Mesodermal cell (in vitro differentiated cells): ENCODE data around the gene ZBTB24. TPM values are rescaled to one million over a fixed set of nuclear protein-coding genes. Genes with fewer than 3 reads are reported as not detected.
A peak's percentile ranks its signal among the peaks of the same experiment; 100 is the strongest.
"Not testable (repeated sequence)": the region's sequence is repeated elsewhere in the genome, so short reads cannot be mapped to it uniquely, and the experiment has no call there.

Experiments used
- H3K27ac ChIP-seq: 2 replicates; pipeline ENCODE4 v1.7.0; 2013; ENCODE audit warnings: mild to moderate bottlenecking, low read depth, low read length, moderate library complexity; ENCODE audit not compliant: severe bottlenecking
- H3K36me3 ChIP-seq: 2 replicates; pipeline ENCODE4 v1.7.1; 2013; ENCODE audit warnings: mild to moderate bottlenecking, low read length, moderate library complexity; ENCODE audit not compliant: control insufficient read depth, insufficient read depth
- H3K4me1 ChIP-seq: one replicate; pipeline ENCODE4 v1.7.1; 2013; ENCODE audit warnings: mild to moderate bottlenecking, low read length; ENCODE audit not compliant: insufficient read depth, control insufficient read depth, poor library complexity, severe bottlenecking
- H3K4me3 ChIP-seq: 2 replicates; pipeline ENCODE4 v1.7.0; 2013; ENCODE audit warnings: low read length, control low read depth, mild to moderate bottlenecking; ENCODE audit not compliant: insufficient read depth, poor library complexity, severe bottlenecking; ENCODE audit errors: extremely low read depth
- H3K9me3 ChIP-seq: 2 replicates; pipeline ENCODE4 v1.7.1; 2013; ENCODE audit warnings: mild to moderate bottlenecking, low read length, moderate library complexity; ENCODE audit not compliant: control insufficient read depth
- WGBS, 2 experiments: methylation state at CpG; one replicate each; pipeline ENCODE4 v1.1.5; 2013; ENCODE audit warnings: missing lambda C conversion rate in 2 of 2; ENCODE audit not compliant: insufficient coverage in 2 of 2; 5-methylcytosine and 5-hydroxymethylcytosine counted together
- polyA plus RNA-seq, 2 experiments: library from polyadenylated mRNA; stranded (reverse); fragments of 50-300 nt; gene quantifications; one replicate each; pipeline ENCODE4 v1.2.3, GENCODE V29; 2013

ZBTB24 gene
- polyA plus RNA-seq (2013, experiment 1 of 2), result 5.5 TPM
- polyA plus RNA-seq (2013, experiment 2 of 2), result 6.3 TPM

- Histone ChIP-seq H3K36me3 (peaks cover 30% of the 10 kb centered on the region), H3K4me1 (peaks cover 7% of the 10 kb centered on the region), H3K27ac (no peak within 1 kb of the TSS), H3K9me3 (no peaks in the 10 kb centered on the region), H3K4me3 (peak within 1 kb of the TSS; percentile 69)
- WGBS, 2 experiments, result 0% methylated on average over 33 to 43 of the region's 97 CpGs
Measured at GRCh38 chr6:109482905-109483734, at the start of gene ZBTB24. TSS of gene ZBTB24 (minus strand) at chr6:109483219. CDS start at chr6:109482026, 1,193 bp downstream.

GRCh38 chr6:109531446-109531845 is 48.4 kb upstream of the ZBTB24 start:
- Histone ChIP-seq H3K4me3 (no peak overlapping the region), H3K9me3 (no peaks in the 10 kb centered on the region), H3K4me1 (no peaks in the 10 kb centered on the region), H3K27ac (no peak overlapping the region), H3K36me3 (no peaks in the 10 kb centered on the region)
- 93 to 94% methylated on average over 3 to 4 of the region's 6 CpGs for WGBS, 2 experiments

- 84 to 89% methylated on average over 2 to 3 of the region's 3 CpGs for WGBS, 2 experiments
- Histone ChIP-seq H3K27ac (no peak overlapping the region), H3K36me3 (no peaks in the 10 kb centered on the region), H3K4me3 (no peak overlapping the region), H3K4me1 (no peaks in the 10 kb centered on the region), H3K9me3 (no peaks in the 10 kb centered on the region)
Measured at GRCh38 chr6:109527989-109528388, 45.0 kb upstream of the ZBTB24 start.

GRCh38 chr6:109526905-109527628 is 44.0 kb upstream of the ZBTB24 start:
- Histone ChIP-seq H3K4me1 (no peaks in the 10 kb centered on the region), H3K4me3 (no peak overlapping the region), H3K36me3 (no peaks in the 10 kb centered on the region), H3K27ac (no peak overlapping the region), H3K9me3 (no peaks in the 10 kb centered on the region)
- 33 to 51% methylated on average over 1 to 5 of the region's 7 CpGs for WGBS, 2 experiments

GRCh38 chr6:109524129-109524528 is 41.1 kb upstream of the ZBTB24 start:
- Histone ChIP-seq H3K4me1 (no peaks in the 10 kb centered on the region), H3K36me3 (no peaks in the 10 kb centered on the region), H3K27ac (no peak overlapping the region), H3K9me3 (no peaks in the 10 kb centered on the region), H3K4me3 (no peak overlapping the region)

GRCh38 chr6:109523478-109523877 is 40.5 kb upstream of the ZBTB24 start:
- Histone ChIP-seq H3K4me1 (no peaks in the 10 kb centered on the region), H3K27ac (no peak overlapping the region), H3K4me3 (no peak overlapping the region), H3K9me3 (no peaks in the 10 kb centered on the region), H3K36me3 (no peaks in the 10 kb centered on the region)
- 88 to 100% methylated on average over 2 of the region's 2 CpGs for WGBS, 2 experiments

- H3K27ac ChIP-seq, result no peak overlapping the region
- H3K4me3 ChIP-seq, result no peak overlapping the region
- 100% methylated on average over 1 of the region's 3 CpGs; no CpG with 5 or more reads in 1 of the 2 experiments for WGBS, 2 experiments
- H3K36me3 ChIP-seq, result no peaks in the 10 kb centered on the region
- H3K9me3 ChIP-seq, result no peaks in the 10 kb centered on the region
- H3K4me1 ChIP-seq, result no peaks in the 10 kb centered on the region
Measured at GRCh38 chr6:109521080-109521479, 38.1 kb upstream of the ZBTB24 start.

- H3K9me3 ChIP-seq, H3K4me1 ChIP-seq, H3K27ac ChIP-seq, H3K36me3 ChIP-seq, H3K4me3 ChIP-seq: not testable (repeated sequence)
Measured at GRCh38 chr6:109519647-109520046, 36.6 kb upstream of the ZBTB24 start.

GRCh38 chr6:109516929-109517328 is 33.9 kb upstream of the ZBTB24 start:
- H3K27ac ChIP-seq, result no peak overlapping the region
- no peaks in the 10 kb centered on the region for H3K9me3 ChIP-seq
- no peaks in the 10 kb centered on the region for H3K4me1 ChIP-seq
- WGBS, 2 experiments, result 83 to 95% methylated on average over 1 to 2 of the region's 3 CpGs
- no peaks in the 10 kb centered on the region for H3K36me3 ChIP-seq
- H3K4me3 ChIP-seq, result no peak overlapping the region

GRCh38 chr6:109515781-109516409 is 32.9 kb upstream of the ZBTB24 start:
- Histone ChIP-seq H3K4me3 (no peak overlapping the region), H3K9me3 (peaks cover 4% of the 10 kb centered on the region), H3K4me1 (no peaks in the 10 kb centered on the region), H3K27ac (no peak overlapping the region), H3K36me3 (no peaks in the 10 kb centered on the region)
- WGBS, 2 experiments, result 93 to 94% methylated on average over 2 of the region's 6 CpGs
